Left colon (tissue), 2 donors: Measurements from ENCODE around the gene RUFY1. TPM values are rescaled to one million over a fixed set of nuclear protein-coding genes. Genes with fewer than 3 reads are reported as not detected.
"Not testable (repeated sequence)": the region's sequence is repeated elsewhere in the genome, so short reads cannot be mapped to it uniquely, and the experiment has no call there.

Experiments used
- ATAC-seq: fragments of 200-7000 bp; cut with Tn5 transposase; one replicate; pipeline ENCODE4 v1.9.1; 2020; ENCODE audit warnings: mild to moderate bottlenecking, moderate library complexity
- DNase-seq, 2 donors: peaks; one replicate each; pipeline ENCODE4 v3.0.0-alpha.2; 2020
- intact Hi-C, 2 donors: fragments of 100-400 bp; cut with DNase I in 1 of 2; cut with micrococcal nuclease in 1 of 2; formaldehyde crosslinking; loops; one replicate each; pipeline versions ENCODE4 v1.11.2 to v1.14.0; 2022; cut with DNase I, micrococcal nuclease
- total RNA-seq, 2 donors: library from RNA; stranded (reverse); fragmentation: NEBNext Ultra II Directional; extraction: Animal tissue kit (Norgen Biotek cat#: 25700); gene quantifications; one replicate each; pipeline ENCODE4 v1.2.1, GENCODE V29; 2021
- donor health status: DM: no; HTN: no; CAD: no.
- donor health status: DM: yes; HTN: yes; CAD: no.

The RUFY1 gene
- total RNA-seq, 2 donors from 2014 or later, result 35.1 to 39.0 TPM

GRCh38 chr5:179615203-179615602, 64.8 kb downstream of the RUFY1 start:
- intact Hi-C loops, result no loop called here
- ATAC-seq (no peak), DNase-seq (no peak)

DNA sequence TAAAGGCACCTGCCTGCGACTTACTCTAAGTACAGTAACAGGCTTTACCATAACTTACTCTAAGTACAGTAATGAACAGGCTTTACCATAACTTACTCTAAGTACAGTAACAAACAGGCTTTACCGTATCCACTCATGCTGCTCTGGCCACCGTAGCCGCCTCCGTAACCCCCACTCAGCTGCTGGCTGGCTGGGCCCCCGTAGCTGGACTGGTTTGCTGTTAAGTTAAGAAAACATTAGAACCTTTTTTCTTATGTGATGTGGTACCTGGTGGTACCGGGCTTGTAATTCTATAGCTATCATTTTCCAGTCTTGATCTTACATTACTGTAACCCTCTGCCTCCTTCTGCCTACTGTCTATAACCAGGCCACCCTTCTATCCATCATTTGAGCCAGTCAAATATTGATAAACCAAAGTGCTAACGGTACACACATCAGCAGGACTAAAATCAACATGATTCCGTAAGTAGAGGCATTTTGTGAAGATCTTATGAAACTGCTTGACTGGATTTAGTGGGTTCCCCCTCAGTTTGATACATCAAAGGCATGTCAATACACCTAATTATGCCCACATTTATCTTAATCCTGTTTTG, 65.7 kb downstream of the RUFY1 start:
- DNase-seq, result no peak
- no peak for ATAC-seq

DNA sequence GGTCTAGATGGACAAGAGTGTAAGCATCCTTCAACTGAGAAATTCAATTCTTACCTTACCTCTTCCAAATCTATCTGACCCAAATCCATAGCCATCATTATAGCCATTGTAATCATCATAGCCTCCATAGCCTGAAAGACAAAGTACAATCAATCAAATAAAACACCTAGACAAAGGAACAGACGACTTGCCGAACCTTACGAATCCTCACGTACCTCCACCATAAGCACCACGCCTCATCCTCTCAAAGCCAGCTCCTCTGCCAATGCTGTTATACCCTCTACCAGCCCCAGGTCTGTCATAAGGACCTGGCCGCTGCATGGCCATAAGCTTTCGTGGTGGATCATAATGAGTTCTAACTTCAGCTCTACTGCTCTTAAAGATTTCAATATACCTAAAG, 67.6 kb downstream of the RUFY1 start:
- DNase-seq, result no peak
- intact Hi-C loops, result no loop called here
- ATAC-seq, result no peak

More for the DNA sequence above, 65.7 kb downstream of the RUFY1 start:
- intact Hi-C loops, result no loop called here

- DNase-seq (no peak), ATAC-seq (no peak)
- intact Hi-C loops, result no loop called here
Observed at GRCh38 chr5:179618923-179619554, 68.7 kb downstream of the RUFY1 start.

- ATAC-seq, result no peak
- no peak for DNase-seq
- intact Hi-C loops, result loop anchor here in 1 of 2 donors (10.0 kb wide), 1 partner anchor 65 kb away; the partner anchor contains the start of gene RUFY1
Observed at GRCh38 chr5:179619776-179620175, 69.4 kb downstream of the RUFY1 start.

DNA sequence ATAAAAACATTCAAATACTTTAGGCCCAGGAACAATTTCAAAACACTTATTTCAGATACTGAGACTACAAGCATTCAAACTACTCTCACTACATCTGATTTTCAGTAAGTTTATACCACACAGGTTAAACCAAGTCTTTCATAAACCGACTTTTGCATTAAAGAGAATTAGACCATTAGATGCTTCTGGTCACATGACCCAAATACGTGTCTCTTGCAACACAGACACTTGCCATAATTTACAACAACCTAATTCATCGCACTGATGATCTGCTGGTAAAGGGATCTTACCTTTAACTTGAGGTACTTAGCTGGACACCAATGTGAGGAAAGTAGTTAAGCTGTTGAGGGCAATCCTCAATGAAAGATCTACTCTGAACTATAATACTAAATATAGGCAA, 69.9 kb downstream of the RUFY1 start:
- DNase-seq (no peak), ATAC-seq (no peak)
- intact Hi-C loops, result loop anchor here in 1 of 2 donors (10.0 kb wide), 1 partner anchor 65 kb away; the partner anchor contains the start of gene RUFY1

DNA sequence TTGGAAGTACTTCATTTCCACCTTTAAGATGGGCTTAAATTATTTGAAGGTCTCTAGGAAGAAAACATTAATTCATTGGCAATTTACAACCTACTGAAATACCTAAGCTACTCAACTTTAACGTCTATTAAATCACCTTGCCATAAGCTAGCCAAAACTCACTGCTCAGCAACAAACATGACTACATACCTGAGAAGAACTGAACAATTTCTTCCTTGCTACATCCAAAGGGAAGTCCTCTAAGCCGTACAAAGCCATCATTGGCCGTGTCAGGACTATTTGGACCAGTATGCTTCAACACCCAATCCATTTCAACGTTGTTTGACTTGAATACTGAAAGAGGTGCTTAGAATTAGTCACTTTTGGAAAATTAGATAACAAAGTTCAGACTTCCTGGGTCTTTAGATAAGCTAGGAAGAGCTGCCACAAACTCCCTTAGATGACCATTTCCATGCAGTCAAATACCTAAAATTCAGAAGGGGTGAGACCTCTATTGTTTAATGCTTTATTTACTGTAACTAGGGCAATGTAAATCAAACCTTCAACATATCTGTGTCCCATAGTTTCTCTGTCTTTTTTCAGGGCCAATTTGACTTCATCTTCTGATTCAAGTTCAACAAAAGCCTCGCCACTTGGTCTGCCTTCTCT, 70.5 kb downstream of the RUFY1 start:
- no peak for ATAC-seq
- DNase-seq, result no peak
- intact Hi-C loops, result loop anchor here in 1 of 2 donors (10.0 kb wide), 1 partner anchor 66 kb away; the partner anchor contains the start of gene RUFY1

DNA sequence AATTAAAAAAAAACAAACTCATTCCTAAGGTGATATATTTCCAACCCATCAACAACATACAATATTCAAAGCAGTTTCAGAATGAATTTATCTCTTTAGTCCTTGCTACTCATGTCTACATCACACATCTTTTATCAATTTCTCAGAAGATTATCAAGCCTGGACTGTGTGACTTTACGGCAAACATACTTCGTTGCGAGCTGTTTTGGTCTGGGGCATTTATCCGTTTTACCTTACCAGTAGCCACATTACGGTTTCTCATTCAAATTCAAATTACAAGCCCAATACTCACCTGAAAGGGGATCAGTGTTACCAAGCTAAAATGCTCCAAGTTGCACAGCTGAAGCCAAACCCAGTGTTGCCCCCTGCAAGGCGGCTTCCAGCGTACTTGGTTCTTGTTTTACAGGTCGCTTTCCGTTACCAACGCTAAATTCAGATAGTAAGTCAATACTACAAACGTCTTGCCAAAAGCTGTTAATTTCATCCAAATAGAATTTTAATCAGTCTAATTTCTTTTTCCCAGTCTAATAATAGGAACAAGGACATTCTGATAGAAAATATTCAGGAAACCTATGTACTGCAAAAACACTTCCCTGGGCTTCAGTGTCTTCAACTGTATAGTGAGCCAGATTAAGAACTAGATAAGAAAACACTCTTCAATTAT, 71.3 kb downstream of the RUFY1 start:
- ATAC-seq (no peak), DNase-seq (no peak)
- intact Hi-C loops, result loop anchor here in 1 of 2 donors (10.0 kb wide), 1 partner anchor 67 kb away; the partner anchor contains the start of gene RUFY1

DNA sequence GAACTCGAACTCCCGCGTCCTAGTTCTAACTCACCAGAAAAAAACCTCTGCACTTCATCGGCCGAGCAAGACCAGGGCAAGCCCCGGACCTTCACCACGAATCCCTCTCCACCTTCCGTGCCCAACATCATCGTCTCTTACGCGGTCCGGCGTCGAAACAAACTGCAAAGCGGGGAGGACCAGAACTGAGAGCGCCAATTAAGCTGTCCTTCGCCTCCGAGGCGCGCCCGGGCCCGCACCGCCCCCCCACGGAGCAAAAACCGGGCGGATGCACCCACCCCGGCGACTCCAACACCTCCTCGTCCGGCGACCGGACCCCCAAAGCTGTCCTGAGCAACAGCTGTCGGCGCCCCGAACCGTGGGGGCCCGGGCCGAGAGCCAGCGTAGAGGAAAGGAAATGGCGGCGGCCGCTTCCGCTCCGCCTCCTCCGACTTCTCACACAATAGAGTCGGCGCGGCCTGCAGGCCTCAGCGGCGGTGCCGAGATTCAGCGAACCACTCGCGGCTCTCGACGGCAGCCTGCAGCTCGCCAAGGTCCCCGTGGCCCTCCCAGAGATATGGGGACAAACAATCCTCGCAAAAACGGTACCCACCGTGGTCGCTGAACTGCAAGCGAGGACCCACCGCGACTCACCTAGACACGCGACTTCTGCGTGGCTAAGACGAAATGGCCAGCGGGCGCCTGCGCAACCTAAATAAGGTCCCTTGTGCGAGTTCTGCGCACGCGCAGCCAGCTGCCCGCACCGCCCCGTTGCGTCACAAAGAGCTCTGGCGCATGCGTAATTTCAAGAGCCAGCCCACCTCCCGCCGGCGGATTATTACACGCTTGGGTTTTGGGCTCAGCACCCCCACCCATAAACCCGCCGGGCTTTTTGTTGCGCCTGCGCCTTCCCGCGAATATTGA, 72.9 kb downstream of the RUFY1 start, which contains the start of gene HNRNPH1:
Gene HNRNPH1 (minus strand): TSS at position 669 of the 903 bp plus-strand sequence. CDS start 538 bp downstream, at position 131.
- DNase-seq (peak; percentile 98 to 99), ATAC-seq (peak; percentile 84)
- intact Hi-C loops, result loop anchor here in 1 of 2 donors (10.0 kb wide), 1 partner anchor 68 kb away; the partner anchor contains the start of gene RUFY1

DNA sequence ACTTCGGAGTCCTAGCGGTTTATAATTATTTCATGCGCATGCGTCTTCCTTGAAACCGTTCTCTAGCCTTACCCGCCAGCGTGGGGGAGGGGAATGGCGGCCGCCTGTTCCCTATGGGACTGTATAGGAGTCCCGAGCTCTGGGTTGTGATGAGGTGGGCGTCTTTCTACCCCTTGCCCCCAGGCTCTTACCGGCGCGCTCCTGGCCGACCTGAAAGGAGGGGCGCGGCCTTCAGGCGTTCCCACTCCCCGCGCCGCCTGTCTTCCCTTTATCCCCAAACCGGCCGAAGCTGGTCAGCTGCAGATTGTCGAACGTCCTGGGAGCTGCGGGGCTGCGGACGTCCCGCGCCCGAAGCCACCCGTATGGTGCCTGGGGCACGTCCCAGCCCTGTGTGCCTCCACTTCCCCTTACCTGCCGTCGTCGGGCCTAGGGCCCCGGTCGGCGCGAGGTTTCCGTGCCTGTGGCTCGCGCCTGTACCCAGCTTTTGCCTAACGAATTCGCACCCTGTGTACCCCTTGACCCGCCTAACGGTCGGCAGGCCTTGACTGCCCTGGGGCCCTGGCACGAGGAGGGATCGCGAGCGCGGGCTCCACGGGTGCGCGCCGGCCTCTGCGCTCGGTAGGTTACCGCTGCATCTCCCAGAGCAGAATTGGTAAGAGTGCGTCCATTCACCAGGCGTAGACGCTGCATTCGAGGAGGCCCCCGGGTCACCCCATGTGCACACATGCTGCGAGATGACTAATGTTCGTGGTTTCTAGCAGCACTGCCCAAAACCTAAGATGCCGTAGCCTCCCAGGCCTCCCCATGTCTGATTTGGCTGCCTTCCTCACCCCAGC, 73.8 kb downstream of the RUFY1 start:
- ATAC-seq (peak; percentile 36), DNase-seq (no peak)
- intact Hi-C loops, result loop anchor here in 1 of 2 donors (10.0 kb wide), 1 partner anchor 69 kb away; the partner anchor contains the start of gene RUFY1

GRCh38 chr5:179624841-179625271, 74.5 kb downstream of the RUFY1 start:
- intact Hi-C loops, result loop anchor here in 1 of 2 donors (10.0 kb wide), 1 partner anchor 70 kb away; the partner anchor contains the start of gene RUFY1
- ATAC-seq (no peak), DNase-seq (no peak)

DNA sequence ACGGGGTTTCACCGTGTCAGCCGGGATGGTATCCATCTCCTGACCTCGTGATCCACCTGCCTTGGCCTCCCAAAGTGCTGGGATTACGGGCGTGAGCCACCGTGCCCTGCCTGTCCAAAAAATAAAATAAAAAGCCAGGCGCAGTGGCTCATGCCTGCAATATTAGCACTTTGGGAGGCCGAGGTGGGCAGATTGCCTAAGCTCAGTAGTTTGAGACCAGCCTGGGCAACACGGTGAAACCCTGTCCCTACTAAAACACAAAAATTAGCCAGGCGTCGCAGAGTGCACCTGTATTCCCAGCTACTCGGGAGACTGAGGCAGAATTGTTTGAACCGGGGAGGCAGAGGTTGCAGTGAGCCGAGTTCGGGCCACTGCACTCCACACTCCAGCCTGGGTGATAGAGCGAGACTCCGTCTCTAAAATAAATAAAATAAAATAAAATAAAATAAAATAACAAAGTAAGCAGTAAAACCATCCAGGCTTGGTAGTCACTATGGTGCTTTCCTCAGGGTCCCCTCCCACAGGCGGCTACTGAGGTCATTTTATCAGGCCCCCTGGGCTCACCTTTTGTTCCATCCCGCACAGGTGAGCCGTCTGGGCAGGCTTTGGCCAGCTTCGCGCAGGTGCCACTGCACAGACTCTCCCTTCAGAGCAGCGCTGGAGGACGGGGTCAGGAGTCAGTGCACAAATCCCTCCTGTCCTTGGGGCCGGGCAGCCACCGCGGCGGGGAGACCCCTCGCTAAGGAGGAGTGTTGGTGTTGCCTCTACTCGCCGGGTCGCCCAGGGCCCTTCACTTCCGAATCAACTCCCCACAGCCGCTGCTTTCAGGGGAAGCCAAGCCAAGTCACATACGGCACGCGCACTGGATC, 83.4 kb downstream of the RUFY1 start:
- ATAC-seq, result peak; percentile 69
- DNase-seq, intact Hi-C loops: not testable (repeated sequence)

GRCh38 chr5:179634370-179635172, 84.2 kb downstream of the RUFY1 start:
- peak in 1 of 2 donors; percentile 35 for DNase-seq
- intact Hi-C loops, result not testable (repeated sequence)
- ATAC-seq, result peak; percentile 93

GRCh38 chr5:179639296-179639695, 88.9 kb downstream of the RUFY1 start:
- DNase-seq, intact Hi-C loops, ATAC-seq: not testable (repeated sequence)

DNA sequence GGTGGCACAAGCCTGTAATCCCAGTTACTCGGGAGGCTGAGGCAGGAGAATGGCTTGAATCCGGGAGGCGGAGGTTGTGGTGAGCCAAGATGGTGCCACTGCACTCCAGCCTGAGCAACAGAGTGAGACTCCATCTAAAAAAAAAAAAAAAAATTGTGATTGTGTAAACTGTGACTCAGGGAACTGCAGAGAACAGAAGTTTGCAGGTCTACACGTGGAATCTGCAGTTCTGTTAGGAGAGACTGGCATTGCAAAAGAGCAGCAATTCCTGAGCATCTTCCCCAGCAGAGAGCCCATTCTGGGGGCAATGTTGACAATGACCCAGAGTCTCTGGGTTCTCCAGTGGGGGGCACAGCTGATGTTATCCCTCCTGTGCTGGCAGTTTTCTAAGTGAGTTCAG, 91.4 kb downstream of the RUFY1 start:
- DNase-seq, intact Hi-C loops, ATAC-seq: not testable (repeated sequence)
